H1 (cell line): ENCODE data around the gene RPS6KA2. TPM values are rescaled to one million over a fixed set of nuclear protein-coding genes. Genes with fewer than 3 reads are reported as not detected.

Source experiments
- CTCF ChIA-PET: fragments of 300-600 bp; sonication (Branson Sonifier 250); formaldehyde crosslinking; loops from one replicate; lab custom pipeline; 2021; ENCODE audit not compliant: partially characterized antibody; lab: Charles Lee
- POLR2A ChIA-PET: fragments of 300-600 bp; sonication (Branson Sonifier 250); formaldehyde crosslinking; loops from one replicate; lab custom pipeline; 2021; ENCODE audit warnings: inconsistent platforms; ENCODE audit not compliant: partially characterized antibody; lab: Charles Lee
- DNase-seq, 2 experiments: peaks; one replicate each; pipeline versions ENCODE4 v3.0.0 to v3.0.0-alpha.2; 2010 to 2022; ENCODE audit warnings: low spot score in 2 of 2, low read depth in 1 of 2, mixed read lengths in 1 of 2
- FAIRE-seq: peaks from 2 replicates; lab custom pipeline; 2011; peaks lifted over from hg19 to GRCh38; lab: Jason Lieb, UNC
- H2AFZ ChIP-seq: 2 replicates; pipeline ENCODE4 v1.8.1; 2012; ENCODE audit warnings: low read length, inconsistent platforms
- H2AK5ac ChIP-seq: 2 replicates; pipeline ENCODE4 v1.6.1; 2013; ENCODE audit warnings: low read depth, low read length
- H2BK120ac ChIP-seq: replicated peaks from 2 replicates; pipeline ENCODE3; 2013; ENCODE audit warnings: low read depth, low read length, inconsistent platforms
- H2BK12ac ChIP-seq: 2 replicates; pipeline ENCODE4 v1.6.1; 2013; ENCODE audit warnings: low read depth, low read length
- H2BK15ac ChIP-seq: 2 replicates; pipeline ENCODE4 v1.6.1; 2013; ENCODE audit warnings: low read length
- H2BK20ac ChIP-seq: 2 replicates; pipeline ENCODE4 v1.6.1; 2013; ENCODE audit warnings: low read length
- H2BK5ac ChIP-seq: 2 replicates; pipeline ENCODE4 v1.6.1; 2013; ENCODE audit warnings: low read depth, low read length
- H3K14ac ChIP-seq: 2 replicates; pipeline ENCODE4 v1.6.1; 2013; ENCODE audit warnings: inconsistent platforms; ENCODE audit not compliant: insufficient read length
- H3K18ac ChIP-seq: 2 replicates; pipeline ENCODE4 v1.6.1; 2013; ENCODE audit warnings: low read length; ENCODE audit errors: extremely low read depth
- H3K23ac ChIP-seq: 2 replicates; pipeline ENCODE4 v1.6.1; 2013; ENCODE audit warnings: inconsistent platforms; ENCODE audit not compliant: insufficient read length
- H3K23me2 ChIP-seq: 2 replicates; pipeline ENCODE4 v1.6.1; 2013; ENCODE audit warnings: low read depth, low read length
- H3K27ac ChIP-seq: 2 replicates; pipeline ENCODE4 v1.6.1; 2011; ENCODE audit warnings: low read depth, low read length, inconsistent platforms
- H3K27me3 ChIP-seq, 4 experiments: replicated peaks in 1 of 4; 1 replicate in 1 of 4; 2 replicates in 3 of 4; pipeline versions ENCODE4 v1.6.1 to v1.8.1; 2011 to 2013; ENCODE audit warnings: low read length in 3 of 4, mild to moderate bottlenecking in 3 of 4, inconsistent platforms in 2 of 4, mixed read lengths in 2 of 4, moderate library complexity in 1 of 4; ENCODE audit not compliant: control insufficient read depth in 3 of 4, insufficient read depth in 3 of 4; ENCODE audit errors: extremely low read depth in 1 of 4
- H3K36me3 ChIP-seq, 4 experiments: 2 replicates each; pipeline versions ENCODE4 v1.6.1 to v1.8.1; 2011 to 2013; ENCODE audit warnings: mild to moderate bottlenecking in 4 of 4, low read length in 3 of 4, moderate library complexity in 2 of 4, control low read depth in 1 of 4, inconsistent platforms in 1 of 4; ENCODE audit not compliant: insufficient read depth in 4 of 4, control insufficient read depth in 2 of 4
- H3K4ac ChIP-seq: replicated peaks from 2 replicates; pipeline ENCODE3; 2013; ENCODE audit warnings: low read length, low read depth, mixed read lengths, inconsistent platforms; ENCODE audit not compliant: insufficient read length
- H3K4me1 ChIP-seq, 4 experiments: replicated peaks in 1 of 4; 1 replicate in 1 of 4; 2 replicates in 3 of 4; pipeline versions ENCODE4 v1.6.1 to v1.8.1; 2011 to 2013; ENCODE audit warnings: low read length in 3 of 4, inconsistent platforms in 2 of 4, mixed read lengths in 1 of 4; ENCODE audit not compliant: insufficient read depth in 4 of 4, control insufficient read depth in 3 of 4
- H3K4me2 ChIP-seq, 2 experiments: 2 replicates each; pipeline versions ENCODE4 v1.6.1 to v1.8.1; 2011 to 2013; ENCODE audit warnings: low read depth in 2 of 2, low read length in 2 of 2, control low read depth in 1 of 2, inconsistent platforms in 1 of 2, mild to moderate bottlenecking in 1 of 2; ENCODE audit not compliant: insufficient read depth in 1 of 2
- H3K4me3 ChIP-seq, 4 experiments: fragments of 200-600, 300-600 bp in 1 of 4; sonication (generic), shearing (Covaris generic), sonication (Bioruptor Twin) in 1 of 4; 2 replicates each; pipeline versions ENCODE4 v1.5.1 to v1.8.1; 2011 to 2016; ENCODE audit warnings: low read length in 4 of 4, low read depth in 3 of 4, control low read depth in 2 of 4, inconsistent platforms in 2 of 4, mild to moderate bottlenecking in 2 of 4, mixed read lengths in 1 of 4, moderate library complexity in 1 of 4; ENCODE audit not compliant: insufficient read depth in 2 of 4; ENCODE audit errors: extremely low read depth in 1 of 4
- H3K56ac ChIP-seq: replicated peaks from 2 replicates; pipeline ENCODE3; 2013; ENCODE audit warnings: low read depth, mild to moderate bottlenecking, mixed read lengths, low read length, inconsistent platforms; ENCODE audit not compliant: insufficient read length
- H3K79me1 ChIP-seq: 2 replicates; pipeline ENCODE4 v1.6.1; 2013; ENCODE audit warnings: low read depth, low read length, control low read depth
- H3K79me2 ChIP-seq, 2 experiments: 2 replicates each; pipeline versions ENCODE4 v1.6.1 to v1.8.1; 2012 to 2013; ENCODE audit warnings: low read length in 2 of 2, mild to moderate bottlenecking in 2 of 2, inconsistent platforms in 1 of 2; ENCODE audit not compliant: insufficient read depth in 2 of 2, control insufficient read depth in 1 of 2
- H3K9ac ChIP-seq, 4 experiments: replicated peaks in 1 of 4; 1 replicate in 1 of 4; 2 replicates in 3 of 4; pipeline versions ENCODE4 v1.6.1 to v1.8.1; 2011 to 2013; ENCODE audit warnings: low read depth in 3 of 4, low read length in 3 of 4, control low read depth in 2 of 4, mild to moderate bottlenecking in 2 of 4, moderate library complexity in 2 of 4, inconsistent platforms in 1 of 4; ENCODE audit errors: extremely low read depth in 1 of 4
- H3K9me3 ChIP-seq, 2 experiments: 2 replicates each; pipeline versions ENCODE4 v1.6.1 to v1.8.1; 2012 to 2013; ENCODE audit warnings: mild to moderate bottlenecking in 2 of 2, moderate library complexity in 2 of 2, control low read depth in 1 of 2, inconsistent platforms in 1 of 2, low read depth in 1 of 2, low read length in 1 of 2, mixed read lengths in 1 of 2; ENCODE audit not compliant: insufficient read depth in 2 of 2
- H4K20me1 ChIP-seq, 2 experiments: replicated peaks in 1 of 2; 2 replicates each; pipeline versions ENCODE3 to v1.8.1; 2011 to 2013; ENCODE audit warnings: inconsistent platforms in 2 of 2, low read length in 2 of 2, mild to moderate bottlenecking in 1 of 2; ENCODE audit not compliant: insufficient read depth in 2 of 2, control insufficient read depth in 1 of 2
- H4K5ac ChIP-seq: 2 replicates; pipeline ENCODE4 v1.6.1; 2013; ENCODE audit warnings: low read length, low read depth, mixed read lengths, inconsistent platforms; ENCODE audit not compliant: insufficient read length
- H4K8ac ChIP-seq: 2 replicates; pipeline ENCODE4 v1.8.0; 2013; ENCODE audit warnings: mild to moderate bottlenecking, moderate library complexity, low read length, inconsistent platforms; ENCODE audit not compliant: insufficient read depth; ENCODE audit errors: extremely low read depth
- H4K91ac ChIP-seq: replicated peaks from 2 replicates; pipeline ENCODE3; 2013; ENCODE audit warnings: low read length, mixed read lengths, inconsistent platforms; ENCODE audit not compliant: insufficient read length
- CBX5 ChIP-seq: fragments of 300-800, 300-1000 bp; sonication (generic); IDR thresholded peaks from 2 replicates; pipeline ENCODE4 v1.7.1; 2016; ENCODE audit warnings: antibody characterized with exemption, low read length, low read depth
- CTBP2 ChIP-seq: IDR thresholded peaks from 2 replicates; pipeline ENCODE4 v1.7.0; 2011; ENCODE audit warnings: borderline replicate concordance, mild to moderate bottlenecking, moderate library complexity, mixed read lengths, low read length; ENCODE audit not compliant: insufficient read depth, insufficient read length
- TCF12 ChIP-seq: IDR thresholded peaks from 2 replicates; pipeline ENCODE4 v1.6.1; 2011; ENCODE audit warnings: low read depth, mild to moderate bottlenecking, low read length
- WGBS, 2 experiments: shearing (Covaris generic) in 1 of 2; methylation state at CpG; one replicate each; pipeline versions ENCODE4 v1.1.6 to v1.1.7; 2013 to 2015; ENCODE audit warnings: low lambda C conversion rate in 2 of 2, mixed read lengths in 2 of 2, inconsistent platforms in 1 of 2, low coverage in 1 of 2, missing lambda C conversion rate in 1 of 2; ENCODE audit not compliant: insufficient replicate concordance in 2 of 2, insufficient coverage in 1 of 2, insufficient read length in 1 of 2; ENCODE audit errors: extremely low coverage in 1 of 2, missing lambda C conversion rate in 1 of 2; 5-methylcytosine and 5-hydroxymethylcytosine counted together
- polyA plus RNA-seq, 7 experiments: library from polyadenylated mRNA; depleted of rRNA in 3 of 7; stranded (reverse) in 5 of 7; unstranded in 2 of 7; fragments of >200 nt in 5 of 7; fragments of 200-250 nt in 2 of 7; gene quantifications; 1 replicate in 5 of 7; 2 replicates in 1 of 7; 4 replicates in 1 of 7; pipeline versions ENCODE4 v1.2.1 to v1.2.3, GENCODE V29; 2011 to 2013; ENCODE audit warnings: missing spikeins in 2 of 7, mixed read lengths in 2 of 7
- total RNA-seq: library from RNA; stranded (reverse); fragmentation: NEBNext Ultra II Directional; extraction: Animal tissue kit (Norgen Biotek cat#: 25700); gene quantifications from 2 replicates; pipeline ENCODE4 v1.2.1, GENCODE V29; 2021

The RPS6KA2 gene
- total and polyA plus RNA-seq, 2 of the 8 experiments (the other 6 are each of a cell fraction or from before 2014, with no cell fraction given), result 8.8 to 25.7 TPM

DNA sequence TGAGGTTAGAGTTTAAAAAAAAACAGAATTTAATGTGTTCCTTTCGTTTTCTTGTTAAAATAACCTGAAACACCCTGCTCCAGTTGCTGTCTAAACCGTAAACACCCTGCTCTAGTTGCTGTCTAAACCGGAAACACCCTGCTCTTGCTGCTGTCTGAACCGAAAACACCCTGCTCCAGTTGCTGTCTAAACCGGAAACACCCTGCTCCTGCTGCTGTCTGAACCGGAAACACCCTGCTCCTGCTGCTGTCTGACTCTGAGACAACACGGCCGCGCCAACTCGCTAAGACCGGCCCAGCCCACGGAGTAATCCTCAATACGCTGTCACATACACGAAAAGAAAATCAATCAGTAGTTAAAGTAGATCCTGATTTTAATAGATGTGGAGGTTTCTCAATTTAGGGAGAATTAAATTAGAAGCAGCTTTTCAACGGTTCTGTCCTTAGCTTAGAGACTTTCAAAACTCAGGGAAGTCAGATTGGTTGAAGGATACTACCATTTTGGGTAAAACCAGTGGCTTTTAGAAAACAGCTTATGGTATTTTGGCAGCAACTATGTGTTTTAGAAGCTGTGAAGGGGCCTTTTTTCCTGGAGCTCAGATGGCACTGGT, 138.9 kb downstream of the RPS6KA2 start:
- Histone ChIP-seq H3K4me2 (no peak overlapping the region), H2BK120ac (no peak overlapping the region), H3K14ac (no peak overlapping the region), H4K91ac (no peak overlapping the region), H3K9me3 (no peaks in the 10 kb centered on the region), H4K8ac (peak overlapping the region; percentile 47; the same call in 1 of the 2 replicates), H3K23ac (no peak overlapping the region), H3K27ac (no peak overlapping the region), H3K4ac (no peak overlapping the region), H2BK20ac (no peak overlapping the region), H3K56ac (no peak overlapping the region), H3K79me2 (no peaks in the 10 kb centered on the region), H2BK15ac (no peak overlapping the region), H3K4me3 (no peak overlapping the region), H3K9ac (no peak overlapping the region), H3K18ac (no peak overlapping the region), H4K5ac (no peak overlapping the region), H3K36me3 (peaks cover 0 to 7% (median 3%) of the 10 kb centered on the region in 4 experiments; a peak in 3 of 8 replicates), H2BK5ac (no peak overlapping the region), H4K20me1 (no peaks in the 10 kb centered on the region), H3K4me1 (peaks cover 3 to 8% (median 6%) of the 10 kb centered on the region in 4 experiments; a peak in 6 of 7 replicates), H3K27me3 (no peaks in the 10 kb centered on the region), H2AFZ (no peak overlapping the region), H2BK12ac (no peak overlapping the region; the same call in 1 of the 2 replicates), H3K23me2 (no peaks in the 10 kb centered on the region), H3K79me1 (no peaks in the 10 kb centered on the region), H2AK5ac (no peak overlapping the region)
- DNase-seq (no peak), FAIRE-seq (no peak)
- CTCF ChIA-PET, result interaction anchor here (0.6 to 2.3 kb wide), 5 partner anchors 11 to 53 kb away, joined by 3 to 8 read pairs (median 3); no protein-coding TSS in a partner anchor
- WGBS, 2 experiments, result 91% methylated on average over 15 of the region's 15 CpGs; no CpG with 5 or more reads in 1 of the 2 experiments
- POLR2A ChIA-PET, result interaction anchor here (1.0 to 1.6 kb wide), 2 partner anchors 9 to 12 kb away, joined by 3 to 7 read pairs; no protein-coding TSS in a partner anchor
- no peak for TF ChIP-seq CTBP2
- TF ChIP-seq TCF12, result no peak
- TF ChIP-seq CBX5, result no peak
